Measurements from ENCODE around the gene MVK.

DNA sequence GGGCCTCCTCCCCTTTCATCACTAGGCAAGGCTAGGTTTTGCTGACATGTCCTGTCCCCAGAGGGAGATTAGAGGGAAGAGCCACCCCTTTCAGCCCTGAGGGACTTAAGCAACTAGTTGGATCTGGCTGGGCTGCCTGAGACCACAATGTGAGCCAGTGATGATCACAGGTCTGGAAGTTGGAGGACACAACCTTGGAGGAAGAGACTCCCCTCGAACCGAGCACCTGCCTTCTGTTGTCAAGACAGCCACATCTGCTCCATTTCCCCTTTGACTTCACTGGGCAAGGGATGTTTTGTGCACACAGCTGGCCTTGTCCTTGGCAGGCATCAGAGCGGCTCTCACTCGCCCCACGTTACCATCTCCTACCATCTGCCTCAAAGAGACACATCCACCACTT lies 31.4 kb downstream of the MVK start:
- TF ChIP-seq, protein P1, sequence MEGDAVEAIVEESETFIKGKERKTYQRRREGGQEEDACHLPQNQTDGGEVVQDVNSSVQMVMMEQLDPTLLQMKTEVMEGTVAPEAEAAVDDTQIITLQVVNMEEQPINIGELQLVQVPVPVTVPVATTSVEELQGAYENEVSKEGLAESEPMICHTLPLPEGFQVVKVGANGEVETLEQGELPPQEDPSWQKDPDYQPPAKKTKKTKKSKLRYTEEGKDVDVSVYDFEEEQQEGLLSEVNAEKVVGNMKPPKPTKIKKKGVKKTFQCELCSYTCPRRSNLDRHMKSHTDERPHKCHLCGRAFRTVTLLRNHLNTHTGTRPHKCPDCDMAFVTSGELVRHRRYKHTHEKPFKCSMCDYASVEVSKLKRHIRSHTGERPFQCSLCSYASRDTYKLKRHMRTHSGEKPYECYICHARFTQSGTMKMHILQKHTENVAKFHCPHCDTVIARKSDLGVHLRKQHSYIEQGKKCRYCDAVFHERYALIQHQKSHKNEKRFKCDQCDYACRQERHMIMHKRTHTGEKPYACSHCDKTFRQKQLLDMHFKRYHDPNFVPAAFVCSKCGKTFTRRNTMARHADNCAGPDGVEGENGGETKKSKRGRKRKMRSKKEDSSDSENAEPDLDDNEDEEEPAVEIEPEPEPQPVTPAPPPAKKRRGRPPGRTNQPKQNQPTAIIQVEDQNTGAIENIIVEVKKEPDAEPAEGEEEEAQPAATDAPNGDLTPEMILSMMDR (IDR thresholded peaks at IDR 0.05): no peak
- TF ChIP-seq POLR2A (IDR thresholded peaks at IDR 0.05): no peak
